Measurements from ENCODE around the gene SPTBN1.
"Not testable (repeated sequence)": the region's sequence is repeated elsewhere in the genome, so short reads cannot be mapped to it uniquely, and the experiment has no call there.

The SPTBN1 gene

GRCh38 chr2:54514822-54515569 is 58.9 kb downstream of the SPTBN1 start:
- H4K20me1 ChIP-seq (ENCODE audit: insufficient read depth, low read length) = no peaks in the 10 kb centered on the region
- H2AFZ ChIP-seq (ENCODE audit: low read depth, low read length) = no peak overlapping the region
- H3K27ac ChIP-seq (ENCODE audit: low read length) = no peak overlapping the region
- no peaks in the 10 kb centered on the region for H3K9me3 ChIP-seq (ENCODE audit: insufficient read depth, low read length)
- H3K4me3 ChIP-seq (ENCODE audit: low read length) = no peak overlapping the region
- no peaks in the 10 kb centered on the region for H3K36me3 ChIP-seq (replicated peaks; ENCODE audit: low read depth, low read length)
- no peaks in the 10 kb centered on the region for H3K27me3 ChIP-seq (ENCODE audit: low read depth, low read length)
- no peak overlapping the region for H3K9ac ChIP-seq (ENCODE audit: low read length)
- TF ChIP-seq CTCF (IDR thresholded peaks at IDR 0.05; ENCODE audit: low read depth, low read length) = no peak
- TF ChIP-seq EZH2phosphoT487 (IDR thresholded peaks at IDR 0.05; ENCODE audit: low read depth) = no peak
- H3K4me1 ChIP-seq (ENCODE audit: low read length) = no peaks in the 10 kb centered on the region
- H3K4me2 ChIP-seq (ENCODE audit: low read length) = no peak overlapping the region
- no peaks in the 10 kb centered on the region for H3K79me2 ChIP-seq (ENCODE audit: low read length)

GRCh38 chr2:54516842-54517241 is 60.7 kb downstream of the SPTBN1 start:
- no peak for TF ChIP-seq EZH2phosphoT487 (IDR thresholded peaks at IDR 0.05; ENCODE audit: low read depth)
- Histone ChIP-seq H3K9me3 (ENCODE audit: insufficient read depth, low read length) (no peaks in the 10 kb centered on the region), H3K4me2 (ENCODE audit: low read length) (no peak overlapping the region), H3K79me2 (ENCODE audit: low read length) (no peaks in the 10 kb centered on the region), H2AFZ (ENCODE audit: low read depth, low read length) (no peak overlapping the region), H4K20me1 (ENCODE audit: insufficient read depth, low read length) (no peaks in the 10 kb centered on the region), H3K27ac (ENCODE audit: low read length) (no peak overlapping the region), H3K9ac (ENCODE audit: low read length) (no peak overlapping the region), H3K36me3 (replicated peaks; ENCODE audit: low read depth, low read length) (no peaks in the 10 kb centered on the region), H3K27me3 (ENCODE audit: low read depth, low read length) (no peaks in the 10 kb centered on the region), H3K4me1 (ENCODE audit: low read length) (no peaks in the 10 kb centered on the region), H3K4me3 (ENCODE audit: low read length) (no peak overlapping the region)

- not testable (repeated sequence) for H3K9ac ChIP-seq (ENCODE audit: low read length); H3K4me3 ChIP-seq (ENCODE audit: low read length); H3K27ac ChIP-seq (ENCODE audit: low read length); H3K27me3 ChIP-seq (ENCODE audit: low read depth, low read length); H3K4me1 ChIP-seq (ENCODE audit: low read length); H3K79me2 ChIP-seq (ENCODE audit: low read length); H4K20me1 ChIP-seq (ENCODE audit: insufficient read depth, low read length); H3K4me2 ChIP-seq (ENCODE audit: low read length); H3K9me3 ChIP-seq (ENCODE audit: insufficient read depth, low read length); H2AFZ ChIP-seq (ENCODE audit: low read depth, low read length); H3K36me3 ChIP-seq (replicated peaks; ENCODE audit: low read depth, low read length)
Observed at GRCh38 chr2:54518016-54518415, 61.9 kb downstream of the SPTBN1 start.

GRCh38 chr2:54518430-54518829 is 62.3 kb downstream of the SPTBN1 start:
- Histone ChIP-seq H3K9ac (ENCODE audit: low read length) (no peak overlapping the region), H4K20me1 (ENCODE audit: insufficient read depth, low read length) (no peaks in the 10 kb centered on the region), H3K4me3 (ENCODE audit: low read length) (no peak overlapping the region), H3K27ac (ENCODE audit: low read length) (no peak overlapping the region), H3K27me3 (ENCODE audit: low read depth, low read length) (no peaks in the 10 kb centered on the region), H3K36me3 (replicated peaks; ENCODE audit: low read depth, low read length) (no peaks in the 10 kb centered on the region), H3K79me2 (ENCODE audit: low read length) (no peaks in the 10 kb centered on the region), H3K4me1 (ENCODE audit: low read length) (no peaks in the 10 kb centered on the region), H3K9me3 (ENCODE audit: insufficient read depth, low read length) (no peaks in the 10 kb centered on the region), H3K4me2 (ENCODE audit: low read length) (no peak overlapping the region), H2AFZ (ENCODE audit: low read depth, low read length) (no peak overlapping the region)
- TF ChIP-seq EZH2phosphoT487 (IDR thresholded peaks at IDR 0.05; ENCODE audit: low read depth) (no peak), CTCF (IDR thresholded peaks at IDR 0.05; ENCODE audit: low read depth, low read length) (no peak)

- no peak overlapping the region for H2AFZ ChIP-seq (ENCODE audit: low read depth, low read length)
- H3K36me3 ChIP-seq (replicated peaks; ENCODE audit: low read depth, low read length) = no peaks in the 10 kb centered on the region
- H3K4me1 ChIP-seq (ENCODE audit: low read length) = peaks cover 8% of the 10 kb centered on the region
- TF ChIP-seq EZH2phosphoT487 (IDR thresholded peaks at IDR 0.05; ENCODE audit: low read depth) (no peak), CTCF (IDR thresholded peaks at IDR 0.05; ENCODE audit: low read depth, low read length) (no peak)
- no peaks in the 10 kb centered on the region for H3K27me3 ChIP-seq (ENCODE audit: low read depth, low read length)
- H3K4me2 ChIP-seq (ENCODE audit: low read length) = no peak overlapping the region
- H3K9me3 ChIP-seq (ENCODE audit: insufficient read depth, low read length) = no peaks in the 10 kb centered on the region
- no peak overlapping the region for H3K27ac ChIP-seq (ENCODE audit: low read length)
- H3K79me2 ChIP-seq (ENCODE audit: low read length) = no peaks in the 10 kb centered on the region
- H4K20me1 ChIP-seq (ENCODE audit: insufficient read depth, low read length) = no peaks in the 10 kb centered on the region
- H3K4me3 ChIP-seq (ENCODE audit: low read length) = no peak overlapping the region
- H3K9ac ChIP-seq (ENCODE audit: low read length) = no peak overlapping the region
Observed at GRCh38 chr2:54519841-54520459, 63.8 kb downstream of the SPTBN1 start.
